H1 (cell line): ENCODE data around the gene EIF4E2. TPM values are rescaled to one million over a fixed set of nuclear protein-coding genes. Genes with fewer than 3 reads are reported as not detected.
A peak's percentile ranks its signal among the peaks of the same experiment; 100 is the strongest.

Experiments used
- CTCF ChIA-PET: fragments of 300-600 bp; sonication (Branson Sonifier 250); formaldehyde crosslinking; loops from one replicate; lab custom pipeline; 2021; ENCODE audit not compliant: partially characterized antibody; lab: Charles Lee
- POLR2A ChIA-PET: fragments of 300-600 bp; sonication (Branson Sonifier 250); formaldehyde crosslinking; loops from one replicate; lab custom pipeline; 2021; ENCODE audit warnings: inconsistent platforms; ENCODE audit not compliant: partially characterized antibody; lab: Charles Lee
- DNase-seq, 2 experiments: peaks; one replicate each; pipeline versions ENCODE4 v3.0.0 to v3.0.0-alpha.2; 2010 to 2022; ENCODE audit warnings: low spot score in 2 of 2, low read depth in 1 of 2, mixed read lengths in 1 of 2
- FAIRE-seq: peaks from 2 replicates; lab custom pipeline; 2011; peaks lifted over from hg19 to GRCh38; lab: Jason Lieb, UNC
- H2AFZ ChIP-seq: 2 replicates; pipeline ENCODE4 v1.8.1; 2012; ENCODE audit warnings: low read length, inconsistent platforms
- H2AK5ac ChIP-seq: 2 replicates; pipeline ENCODE4 v1.6.1; 2013; ENCODE audit warnings: low read depth, low read length
- H2BK120ac ChIP-seq: replicated peaks from 2 replicates; pipeline ENCODE3; 2013; ENCODE audit warnings: low read depth, low read length, inconsistent platforms
- H2BK12ac ChIP-seq: 2 replicates; pipeline ENCODE4 v1.6.1; 2013; ENCODE audit warnings: low read depth, low read length
- H2BK15ac ChIP-seq: 2 replicates; pipeline ENCODE4 v1.6.1; 2013; ENCODE audit warnings: low read length
- H2BK20ac ChIP-seq: 2 replicates; pipeline ENCODE4 v1.6.1; 2013; ENCODE audit warnings: low read length
- H2BK5ac ChIP-seq: 2 replicates; pipeline ENCODE4 v1.6.1; 2013; ENCODE audit warnings: low read depth, low read length
- H3K14ac ChIP-seq: 2 replicates; pipeline ENCODE4 v1.6.1; 2013; ENCODE audit warnings: inconsistent platforms; ENCODE audit not compliant: insufficient read length
- H3K18ac ChIP-seq: 2 replicates; pipeline ENCODE4 v1.6.1; 2013; ENCODE audit warnings: low read length; ENCODE audit errors: extremely low read depth
- H3K23ac ChIP-seq: 2 replicates; pipeline ENCODE4 v1.6.1; 2013; ENCODE audit warnings: inconsistent platforms; ENCODE audit not compliant: insufficient read length
- H3K23me2 ChIP-seq: 2 replicates; pipeline ENCODE4 v1.6.1; 2013; ENCODE audit warnings: low read depth, low read length
- H3K27ac ChIP-seq: 2 replicates; pipeline ENCODE4 v1.6.1; 2011; ENCODE audit warnings: low read depth, low read length, inconsistent platforms
- H3K27me3 ChIP-seq, 4 experiments: replicated peaks in 1 of 4; 1 replicate in 1 of 4; 2 replicates in 3 of 4; pipeline versions ENCODE4 v1.6.1 to v1.8.1; 2011 to 2013; ENCODE audit warnings: low read length in 3 of 4, mild to moderate bottlenecking in 3 of 4, inconsistent platforms in 2 of 4, mixed read lengths in 2 of 4, moderate library complexity in 1 of 4; ENCODE audit not compliant: control insufficient read depth in 3 of 4, insufficient read depth in 3 of 4; ENCODE audit errors: extremely low read depth in 1 of 4
- H3K36me3 ChIP-seq, 4 experiments: 2 replicates each; pipeline versions ENCODE4 v1.6.1 to v1.8.1; 2011 to 2013; ENCODE audit warnings: mild to moderate bottlenecking in 4 of 4, low read length in 3 of 4, moderate library complexity in 2 of 4, control low read depth in 1 of 4, inconsistent platforms in 1 of 4; ENCODE audit not compliant: insufficient read depth in 4 of 4, control insufficient read depth in 2 of 4
- H3K4ac ChIP-seq: replicated peaks from 2 replicates; pipeline ENCODE3; 2013; ENCODE audit warnings: low read length, low read depth, mixed read lengths, inconsistent platforms; ENCODE audit not compliant: insufficient read length
- H3K4me1 ChIP-seq, 4 experiments: replicated peaks in 1 of 4; 1 replicate in 1 of 4; 2 replicates in 3 of 4; pipeline versions ENCODE4 v1.6.1 to v1.8.1; 2011 to 2013; ENCODE audit warnings: low read length in 3 of 4, inconsistent platforms in 2 of 4, mixed read lengths in 1 of 4; ENCODE audit not compliant: insufficient read depth in 4 of 4, control insufficient read depth in 3 of 4
- H3K4me2 ChIP-seq, 2 experiments: 2 replicates each; pipeline versions ENCODE4 v1.6.1 to v1.8.1; 2011 to 2013; ENCODE audit warnings: low read depth in 2 of 2, low read length in 2 of 2, control low read depth in 1 of 2, inconsistent platforms in 1 of 2, mild to moderate bottlenecking in 1 of 2; ENCODE audit not compliant: insufficient read depth in 1 of 2
- H3K4me3 ChIP-seq, 4 experiments: fragments of 200-600, 300-600 bp in 1 of 4; sonication (generic), shearing (Covaris generic), sonication (Bioruptor Twin) in 1 of 4; 2 replicates each; pipeline versions ENCODE4 v1.5.1 to v1.8.1; 2011 to 2016; ENCODE audit warnings: low read length in 4 of 4, low read depth in 3 of 4, control low read depth in 2 of 4, inconsistent platforms in 2 of 4, mild to moderate bottlenecking in 2 of 4, mixed read lengths in 1 of 4, moderate library complexity in 1 of 4; ENCODE audit not compliant: insufficient read depth in 2 of 4; ENCODE audit errors: extremely low read depth in 1 of 4
- H3K56ac ChIP-seq: replicated peaks from 2 replicates; pipeline ENCODE3; 2013; ENCODE audit warnings: low read depth, mild to moderate bottlenecking, mixed read lengths, low read length, inconsistent platforms; ENCODE audit not compliant: insufficient read length
- H3K79me1 ChIP-seq: 2 replicates; pipeline ENCODE4 v1.6.1; 2013; ENCODE audit warnings: low read depth, low read length, control low read depth
- H3K79me2 ChIP-seq, 2 experiments: 2 replicates each; pipeline versions ENCODE4 v1.6.1 to v1.8.1; 2012 to 2013; ENCODE audit warnings: low read length in 2 of 2, mild to moderate bottlenecking in 2 of 2, inconsistent platforms in 1 of 2; ENCODE audit not compliant: insufficient read depth in 2 of 2, control insufficient read depth in 1 of 2
- H3K9ac ChIP-seq, 4 experiments: replicated peaks in 1 of 4; 1 replicate in 1 of 4; 2 replicates in 3 of 4; pipeline versions ENCODE4 v1.6.1 to v1.8.1; 2011 to 2013; ENCODE audit warnings: low read depth in 3 of 4, low read length in 3 of 4, control low read depth in 2 of 4, mild to moderate bottlenecking in 2 of 4, moderate library complexity in 2 of 4, inconsistent platforms in 1 of 4; ENCODE audit errors: extremely low read depth in 1 of 4
- H3K9me3 ChIP-seq, 2 experiments: 2 replicates each; pipeline versions ENCODE4 v1.6.1 to v1.8.1; 2012 to 2013; ENCODE audit warnings: mild to moderate bottlenecking in 2 of 2, moderate library complexity in 2 of 2, control low read depth in 1 of 2, inconsistent platforms in 1 of 2, low read depth in 1 of 2, low read length in 1 of 2, mixed read lengths in 1 of 2; ENCODE audit not compliant: insufficient read depth in 2 of 2
- H4K20me1 ChIP-seq, 2 experiments: replicated peaks in 1 of 2; 2 replicates each; pipeline versions ENCODE3 to v1.8.1; 2011 to 2013; ENCODE audit warnings: inconsistent platforms in 2 of 2, low read length in 2 of 2, mild to moderate bottlenecking in 1 of 2; ENCODE audit not compliant: insufficient read depth in 2 of 2, control insufficient read depth in 1 of 2
- H4K5ac ChIP-seq: 2 replicates; pipeline ENCODE4 v1.6.1; 2013; ENCODE audit warnings: low read length, low read depth, mixed read lengths, inconsistent platforms; ENCODE audit not compliant: insufficient read length
- H4K8ac ChIP-seq: 2 replicates; pipeline ENCODE4 v1.8.0; 2013; ENCODE audit warnings: mild to moderate bottlenecking, moderate library complexity, low read length, inconsistent platforms; ENCODE audit not compliant: insufficient read depth; ENCODE audit errors: extremely low read depth
- H4K91ac ChIP-seq: replicated peaks from 2 replicates; pipeline ENCODE3; 2013; ENCODE audit warnings: low read length, mixed read lengths, inconsistent platforms; ENCODE audit not compliant: insufficient read length
- BACH1 ChIP-seq: IDR thresholded peaks from 2 replicates; pipeline ENCODE4 v1.6.1; 2012; ENCODE audit warnings: low read length, improper control_type of control experiment
- CHD1 ChIP-seq: IDR thresholded peaks from 2 replicates; pipeline ENCODE4 v1.6.1; 2012; ENCODE audit warnings: low read depth, low read length, improper control_type of control experiment
- KDM5A ChIP-seq: fragments of 200-600 bp; IDR thresholded peaks from 2 replicates; pipeline ENCODE4 v1.7.1; 2012; ENCODE audit warnings: mild to moderate bottlenecking, low read length, inconsistent platforms, mixed read lengths
- NANOG ChIP-seq: IDR thresholded peaks from 2 replicates; pipeline ENCODE4 v1.6.1; 2011; ENCODE audit warnings: low read length, low read depth, mild to moderate bottlenecking, inconsistent platforms; ENCODE audit not compliant: insufficient read depth, poor library complexity, severe bottlenecking
- SIRT6 ChIP-seq: IDR thresholded peaks from one replicate; pipeline ENCODE4 v1.7.1; 2012; ENCODE audit warnings: low read length, inconsistent platforms
- SP2 ChIP-seq: IDR thresholded peaks from 2 replicates; pipeline ENCODE4 v1.6.1; 2012; ENCODE audit warnings: mild to moderate bottlenecking, low read length, inconsistent platforms
- SP4 ChIP-seq: IDR thresholded peaks from 2 replicates; pipeline ENCODE4 v1.6.1; 2012; ENCODE audit warnings: low read length, inconsistent platforms
- WGBS, 2 experiments: shearing (Covaris generic) in 1 of 2; methylation state at CpG; one replicate each; pipeline versions ENCODE4 v1.1.6 to v1.1.7; 2013 to 2015; ENCODE audit warnings: low lambda C conversion rate in 2 of 2, mixed read lengths in 2 of 2, inconsistent platforms in 1 of 2, low coverage in 1 of 2, missing lambda C conversion rate in 1 of 2; ENCODE audit not compliant: insufficient replicate concordance in 2 of 2, insufficient coverage in 1 of 2, insufficient read length in 1 of 2; ENCODE audit errors: extremely low coverage in 1 of 2, missing lambda C conversion rate in 1 of 2; 5-methylcytosine and 5-hydroxymethylcytosine counted together
- polyA plus RNA-seq, 7 experiments: library from polyadenylated mRNA; depleted of rRNA in 3 of 7; stranded (reverse) in 5 of 7; unstranded in 2 of 7; fragments of >200 nt in 5 of 7; fragments of 200-250 nt in 2 of 7; gene quantifications; 1 replicate in 5 of 7; 2 replicates in 1 of 7; 4 replicates in 1 of 7; pipeline versions ENCODE4 v1.2.1 to v1.2.3, GENCODE V29; 2011 to 2013; ENCODE audit warnings: missing spikeins in 2 of 7, mixed read lengths in 2 of 7
- total RNA-seq: library from RNA; stranded (reverse); fragmentation: NEBNext Ultra II Directional; extraction: Animal tissue kit (Norgen Biotek cat#: 25700); gene quantifications from 2 replicates; pipeline ENCODE4 v1.2.1, GENCODE V29; 2021
- TF ChIP-seq, protein P1 (sequence below): IDR thresholded peaks from 2 replicates; pipeline ENCODE4 v1.6.1; 2011; ENCODE audit warnings: low read length, improper control_type of control experiment

Gene EIF4E2
- total and polyA plus RNA-seq, 2 of the 8 experiments (the other 6 are each of a cell fraction or from before 2014, with no cell fraction given): 39.4 to 114 TPM

DNA sequence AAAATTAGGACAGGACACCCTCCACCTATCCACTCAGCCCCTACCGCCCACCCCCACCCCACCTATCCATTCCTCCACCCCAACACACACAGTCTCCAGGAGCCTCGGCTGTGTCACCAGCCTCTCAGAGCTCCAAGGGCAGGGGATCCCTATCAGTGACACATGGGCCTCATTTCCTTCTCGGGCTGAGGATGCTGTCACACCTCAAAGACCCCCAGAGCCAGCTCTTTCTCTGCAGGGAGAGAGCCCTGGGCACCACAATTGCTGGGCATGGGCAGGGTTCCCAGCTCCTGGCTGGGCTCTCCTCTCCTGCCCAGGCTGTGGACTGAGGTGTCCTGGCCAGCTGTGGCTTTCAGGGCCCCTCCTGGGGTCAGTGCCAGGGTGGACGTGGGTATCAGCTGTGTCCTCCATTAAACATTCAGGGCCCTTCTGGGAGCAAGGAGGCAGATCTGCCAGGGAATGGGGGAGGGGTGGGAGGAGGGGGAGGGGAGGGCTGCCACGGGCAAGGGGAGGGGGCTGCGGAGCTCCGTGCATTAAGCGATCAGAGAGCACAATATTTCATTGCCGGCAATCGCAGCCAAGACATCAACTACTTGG, 48.6 kb upstream of the EIF4E2 start:
- peak overlapping the region; percentile 48 for H4K5ac ChIP-seq
- peak overlapping the region; percentile 12 for H3K56ac ChIP-seq
- H4K8ac ChIP-seq: no peak overlapping the region
- H3K4me3 ChIP-seq: peak overlapping the region; percentile 18 to 84 (median 46); a peak in 5 of 8 replicates
- H3K9ac ChIP-seq: no peak overlapping the region
- H3K4ac ChIP-seq: no peak overlapping the region
- H4K20me1 ChIP-seq: peaks cover 0 to 2% of the 10 kb centered on the region in 2 experiments
- peak overlapping the region; percentile 100 for H3K4me2 ChIP-seq
- no peak overlapping the region for H2BK12ac ChIP-seq
- no peak overlapping the region for H2BK5ac ChIP-seq
- no peak overlapping the region for H3K27ac ChIP-seq
- DNase-seq: no peak
- ChIA-PET CTCF (interaction anchor here (0.6 to 2.9 kb wide), 11 partner anchors 10 to 131 kb away, joined by 3 to 13 read pairs (median 4); no protein-coding TSS in a partner anchor), POLR2A (interaction anchor here (0.9 to 1.3 kb wide), 2 partner anchors 10 to 19 kb away, joined by 3 to 4 read pairs; partner anchors contain the start of gene PRSS56)
- H2BK15ac ChIP-seq: no peak overlapping the region
- peaks cover 12% of the 10 kb centered on the region for H3K23me2 ChIP-seq
- H3K23ac ChIP-seq: no peak overlapping the region
- H2AFZ ChIP-seq: no peak overlapping the region
- H2BK20ac ChIP-seq: peak overlapping the region; percentile 86; the same call in 1 of the 2 replicates
- no peaks in the 10 kb centered on the region for H3K9me3 ChIP-seq
- H2BK120ac ChIP-seq: no peak overlapping the region
- H3K14ac ChIP-seq: no peak overlapping the region
- H2AK5ac ChIP-seq: 0 out of 2 replicates have a peak overlapping the region, but pooled peaks have one; percentile 39
- H3K4me1 ChIP-seq: peaks cover 0 to 35% (median 18%) of the 10 kb centered on the region in 4 experiments; a peak in 6 of 7 replicates
- peaks cover 15 to 45% (median 39%) of the 10 kb centered on the region in 4 experiments for H3K27me3 ChIP-seq
- no peaks in the 10 kb centered on the region for H3K79me1 ChIP-seq
- WGBS, 2 experiments: 54% methylated on average over 3 of the region's 10 CpGs; no CpG with 5 or more reads in 1 of the 2 experiments
- no peak overlapping the region for H4K91ac ChIP-seq
- peak overlapping the region; percentile 83 for H3K18ac ChIP-seq
- H3K79me2 ChIP-seq: no peaks in the 10 kb centered on the region
- no peak for TF ChIP-seq SP2
- TF ChIP-seq CHD1: no peak
- TF ChIP-seq SP4: no peak
- TF ChIP-seq, protein P1, sequence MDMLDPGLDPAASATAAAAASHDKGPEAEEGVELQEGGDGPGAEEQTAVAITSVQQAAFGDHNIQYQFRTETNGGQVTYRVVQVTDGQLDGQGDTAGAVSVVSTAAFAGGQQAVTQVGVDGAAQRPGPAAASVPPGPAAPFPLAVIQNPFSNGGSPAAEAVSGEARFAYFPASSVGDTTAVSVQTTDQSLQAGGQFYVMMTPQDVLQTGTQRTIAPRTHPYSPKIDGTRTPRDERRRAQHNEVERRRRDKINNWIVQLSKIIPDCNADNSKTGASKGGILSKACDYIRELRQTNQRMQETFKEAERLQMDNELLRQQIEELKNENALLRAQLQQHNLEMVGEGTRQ: no peak
- no peak for TF ChIP-seq SIRT6
- TF ChIP-seq BACH1: no peak
- TF ChIP-seq KDM5A: no peak
- TF ChIP-seq NANOG: no peak
- no peaks in the 10 kb centered on the region for H3K36me3 ChIP-seq
- no peak for FAIRE-seq
